OCI-LY7 (cell line): ENCODE measurements around the gene ADCY1. TPM values are rescaled to one million over a fixed set of nuclear protein-coding genes. Genes with fewer than 3 reads are reported as not detected.

Experiments
- BruUV-seq: library from RNA; stranded (reverse); fragments of 400-500 nt; replicated peaks from 2 replicates; lab custom pipeline; 2021; lab: Mats Ljungman, UMichigan
- CTCF ChIA-PET: fragments of 300-600 bp; sonication (Branson Sonifier 250); formaldehyde crosslinking; loops from one replicate; lab custom pipeline; 2022; ENCODE audit warnings: antibody characterized with exemption; ENCODE audit not compliant: unreplicated experiment; lab: Charles Lee
- POLR2A ChIA-PET: fragments of 300-600 bp; sonication (Branson Sonifier 250); formaldehyde crosslinking; loops from one replicate; lab custom pipeline; 2022; ENCODE audit warnings: antibody characterized with exemption; lab: Charles Lee
- DNase-seq: peaks from one replicate; pipeline ENCODE4 v3.0.0-alpha.2; 2015; ENCODE audit warnings: low spot score
- H2AFZ ChIP-seq: fragments of 200-600 bp; sonication (generic), shearing (Covaris generic); 2 replicates; pipeline ENCODE4 v1.6.1; 2014; ENCODE audit warnings: mild to moderate bottlenecking, antibody characterized with exemption, low read length, moderate library complexity
- H3K27ac ChIP-seq: fragments of 200-600 bp; sonication (generic); 2 replicates; pipeline ENCODE4 v1.5.1; 2014; ENCODE audit warnings: mixed run types, low read depth, mild to moderate bottlenecking, moderate library complexity, low read length, inconsistent platforms; ENCODE audit not compliant: poor library complexity, severe bottlenecking
- H3K36me3 ChIP-seq: fragments of 200-600 bp; sonication (generic); 2 replicates; pipeline ENCODE4 v1.6.1; 2014; ENCODE audit warnings: mild to moderate bottlenecking, antibody characterized with exemption, low read length, moderate library complexity, mixed read lengths; ENCODE audit not compliant: insufficient read depth
- H3K4me1 ChIP-seq: fragments of 200-600 bp; sonication (generic); 2 replicates; pipeline ENCODE4 v1.5.1; 2014; ENCODE audit warnings: mild to moderate bottlenecking, low read length; ENCODE audit not compliant: insufficient read depth, poor library complexity, severe bottlenecking
- H3K4me2 ChIP-seq: fragments of 200-600 bp; sonication (generic); 2 replicates; pipeline ENCODE4 v1.6.1; 2014; ENCODE audit warnings: mild to moderate bottlenecking, low read length
- H3K4me3 ChIP-seq: fragments of 200-600 bp; sonication (generic); 2 replicates; pipeline ENCODE4 v1.5.1; 2014; ENCODE audit warnings: mild to moderate bottlenecking, low read depth, low read length; ENCODE audit not compliant: poor library complexity, severe bottlenecking
- H3K79me2 ChIP-seq: fragments of 200-600 bp; sonication (generic); 2 replicates; pipeline ENCODE4 v1.6.1; 2016; ENCODE audit warnings: low read depth, mild to moderate bottlenecking, low read length, moderate library complexity, mixed read lengths; ENCODE audit not compliant: insufficient read depth
- H3K9me2 ChIP-seq: fragments of 200-600 bp; sonication (generic); 2 replicates; pipeline ENCODE4 v1.6.1; 2016; ENCODE audit warnings: mild to moderate bottlenecking, low read length, mixed read lengths; ENCODE audit not compliant: insufficient read depth
- H3K9me3 ChIP-seq: fragments of 200-600 bp; sonication (generic); 2 replicates; pipeline ENCODE4 v1.6.1; 2014; ENCODE audit warnings: mild to moderate bottlenecking, mixed run types, low read length, mixed read lengths
- H4K20me1 ChIP-seq: fragments of 200-600 bp; sonication (generic); 2 replicates; pipeline ENCODE4 v1.6.1; 2014; ENCODE audit warnings: mild to moderate bottlenecking, antibody characterized with exemption, low read length, moderate library complexity, mixed read lengths; ENCODE audit not compliant: insufficient read depth
- CTCF ChIP-seq: fragments of 200-600 bp; sonication (generic); conservative IDR thresholded peaks from 2 replicates; pipeline ENCODE4 v1.5.1; 2014; ENCODE audit warnings: mild to moderate bottlenecking, antibody characterized with exemption, low read length, moderate library complexity, mixed read lengths
- EZH2phosphoT487 ChIP-seq: fragments of 200-600 bp; sonication (generic); IDR thresholded peaks from 2 replicates; pipeline ENCODE4 v1.6.1; 2018; ENCODE audit warnings: low read depth, borderline replicate concordance, mild to moderate bottlenecking, mixed run types, antibody characterized with exemption, low read length, moderate library complexity, mixed read lengths
- intact Hi-C: fragments of 100-400 bp; cut with micrococcal nuclease; formaldehyde crosslinking; loops from one replicate; pipeline ENCODE4 v1.10.0; 2022; ENCODE audit not compliant: unreplicated experiment
- total RNA-seq, 2 experiments: library from RNA; depleted of rRNA in 1 of 2; stranded (reverse); fragments of >200 nt in 1 of 2; shearing (Covaris generic) in 1 of 2; gene quantifications; 2 replicates each; pipeline ENCODE4 v1.2.3, GENCODE V29; 2014 to 2022

ADCY1 gene
- total RNA-seq, 2 experiments from 2014 or later, result 0.13 TPM; not detected in 1

DNA sequence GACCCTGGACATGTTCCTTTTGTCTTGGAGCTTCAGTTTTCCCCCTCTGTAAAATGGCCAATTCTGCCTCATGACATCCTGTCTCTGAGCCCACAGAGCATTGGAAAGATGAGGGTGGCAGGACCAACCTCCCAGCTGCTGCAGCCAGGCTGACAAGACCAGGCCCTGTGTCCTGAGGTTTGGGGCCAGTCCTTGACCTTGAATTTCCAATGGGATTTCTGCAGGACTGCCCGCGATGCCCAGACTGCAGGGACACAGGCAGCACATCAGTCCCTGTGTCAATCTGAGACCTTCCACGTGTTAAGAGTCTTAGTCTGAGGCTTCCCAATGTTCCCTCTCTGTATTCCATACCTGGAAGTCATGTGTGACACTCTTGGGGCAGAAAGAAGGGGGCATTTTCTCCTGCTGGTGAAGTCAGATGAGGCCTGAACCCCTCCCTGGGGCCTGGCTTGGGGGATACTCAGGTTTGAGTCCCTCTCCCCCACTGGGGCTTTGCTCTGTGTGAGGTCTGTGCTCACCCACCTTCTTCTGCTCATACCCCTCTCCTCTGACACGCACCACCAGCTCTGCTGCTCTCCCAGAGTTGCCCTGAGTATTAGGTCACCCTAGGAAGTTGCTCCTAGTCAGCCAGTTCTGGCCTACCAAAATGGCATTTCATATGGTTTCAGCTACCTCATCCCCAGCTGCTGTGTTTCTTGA, 79.2 kb downstream of the ADCY1 start:
- ChIA-PET CTCF (no interaction called here), POLR2A (no interaction called here)
- H3K4me3 ChIP-seq, result no peak overlapping the region
- H3K27ac ChIP-seq, result no peak overlapping the region
- no peaks in the 10 kb centered on the region for H3K36me3 ChIP-seq
- H3K79me2 ChIP-seq, result no peaks in the 10 kb centered on the region
- no peak overlapping the region for H3K4me2 ChIP-seq
- no peak for DNase-seq
- BruUV-seq, result no TSS peak
- no peaks in the 10 kb centered on the region for H4K20me1 ChIP-seq
- H3K9me3 ChIP-seq, result no peaks in the 10 kb centered on the region
- no peak overlapping the region for H2AFZ ChIP-seq
- TF ChIP-seq EZH2phosphoT487, result no peak
- TF ChIP-seq CTCF, result no peak
- H3K9me2 ChIP-seq, result no peaks in the 10 kb centered on the region
- intact Hi-C loops, result no loop called here
- no peaks in the 10 kb centered on the region for H3K4me1 ChIP-seq

DNA sequence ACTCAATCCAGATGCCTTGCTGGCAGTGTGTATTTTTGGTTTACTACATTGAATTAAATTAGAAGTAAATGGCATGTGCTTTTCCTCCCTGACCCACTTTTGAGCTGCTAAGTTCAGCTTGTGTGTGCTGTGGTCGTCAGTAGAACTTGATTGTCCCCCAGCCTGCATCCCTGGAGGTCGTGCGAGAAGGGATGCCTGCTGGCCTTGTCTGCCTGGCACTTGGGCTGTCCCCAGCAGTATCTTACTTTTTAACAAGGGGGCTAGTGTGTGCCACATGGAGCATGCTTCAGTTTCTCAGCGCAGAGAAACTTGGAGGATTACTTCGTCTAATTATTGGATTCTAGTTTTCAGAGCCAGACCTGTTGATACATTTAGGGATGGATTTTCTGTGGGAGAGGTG, 80.2 kb downstream of the ADCY1 start:
- no TSS peak for BruUV-seq
- Histone ChIP-seq H3K4me2 (no peak overlapping the region), H3K36me3 (no peaks in the 10 kb centered on the region), H3K4me3 (no peak overlapping the region), H3K79me2 (no peaks in the 10 kb centered on the region), H3K9me3 (no peaks in the 10 kb centered on the region), H4K20me1 (no peaks in the 10 kb centered on the region), H3K4me1 (no peaks in the 10 kb centered on the region), H3K27ac (no peak overlapping the region), H2AFZ (no peak overlapping the region), H3K9me2 (no peaks in the 10 kb centered on the region)
- POLR2A ChIA-PET, result no interaction called here
- DNase-seq, result no peak
- intact Hi-C loops, result no loop called here
- TF ChIP-seq CTCF (no peak), EZH2phosphoT487 (no peak)
- CTCF ChIA-PET, result no interaction called here

DNA sequence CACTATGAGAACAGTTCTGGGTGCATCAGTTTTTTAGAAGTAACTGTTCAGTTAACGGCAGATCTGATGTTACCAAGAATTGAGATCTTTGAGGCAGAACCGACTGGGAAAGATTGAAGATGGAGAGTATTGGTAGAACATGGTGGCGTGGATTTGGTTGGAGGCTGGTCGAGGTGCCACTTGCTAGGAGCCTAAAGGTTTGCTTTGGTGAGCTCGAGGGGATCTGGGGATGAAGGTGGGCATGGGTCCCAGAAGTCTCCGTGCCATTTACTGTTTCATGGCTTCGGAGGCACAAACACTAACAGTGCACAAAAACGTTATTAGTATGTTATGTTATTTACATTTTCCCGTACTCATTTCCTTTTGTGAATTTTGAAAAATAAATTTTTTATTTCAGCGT, 81.4 kb downstream of the ADCY1 start:
- Histone ChIP-seq H4K20me1 (no peaks in the 10 kb centered on the region), H3K79me2 (no peaks in the 10 kb centered on the region), H3K4me1 (no peaks in the 10 kb centered on the region), H3K4me3 (no peak overlapping the region), H3K9me3 (no peaks in the 10 kb centered on the region), H3K27ac (no peak overlapping the region), H2AFZ (no peak overlapping the region), H3K4me2 (no peak overlapping the region), H3K36me3 (no peaks in the 10 kb centered on the region), H3K9me2 (no peaks in the 10 kb centered on the region)
- CTCF ChIA-PET, result no interaction called here
- no peak for DNase-seq
- TF ChIP-seq EZH2phosphoT487 (no peak), CTCF (no peak)
- BruUV-seq, result no TSS peak
- POLR2A ChIA-PET, result interaction anchor here (0.6 kb wide), 1 partner anchor 339 kb away, joined by 3 read pairs; no protein-coding TSS in a partner anchor
- intact Hi-C loops, result no loop called here
